Neural cell (in vitro differentiated cells): ENCODE measurements around the gene HSF5. TPM values are rescaled to one million over a fixed set of nuclear protein-coding genes. Genes with fewer than 3 reads are reported as not detected.

ENCODE experiments used
- H2AFZ ChIP-seq: fragments of 200-600, 300-800 bp; sonication (generic), shearing (Covaris generic); 2 replicates; pipeline ENCODE4 v1.6.0; 2014; ENCODE audit warnings: low read depth, mild to moderate bottlenecking, antibody characterized with exemption, low read length, moderate library complexity
- H3F3A ChIP-seq: fragments of 200-600 bp; shearing (Covaris generic); 2 replicates; pipeline ENCODE4 v1.6.1; 2016; ENCODE audit warnings: mild to moderate bottlenecking, moderate library complexity, mixed read lengths, antibody characterized with exemption, low read length; ENCODE audit not compliant: insufficient read depth, poor library complexity, severe bottlenecking
- H3K27ac ChIP-seq: fragments of 200-600, 300-800 bp; sonication (generic), shearing (Covaris generic); 2 replicates; pipeline ENCODE4 v1.5.1; 2014; ENCODE audit warnings: mild to moderate bottlenecking, low read length, moderate library complexity
- H3K27me3 ChIP-seq: fragments of 300-800, 200-600 bp; sonication (generic), shearing (Covaris generic); 2 replicates; pipeline ENCODE4 v1.6.0; 2014; ENCODE audit warnings: mild to moderate bottlenecking, low read depth, low read length, moderate library complexity; ENCODE audit not compliant: insufficient read depth
- H3K36me3 ChIP-seq: fragments of 300-800, 200-600 bp; sonication (generic), shearing (Covaris generic); 2 replicates; pipeline ENCODE4 v1.5.1; 2014; ENCODE audit warnings: mild to moderate bottlenecking, antibody characterized with exemption, low read length, moderate library complexity; ENCODE audit not compliant: insufficient read depth
- H3K4me2 ChIP-seq: fragments of 300-800, 200-600 bp; sonication (generic), shearing (Covaris generic); 2 replicates; pipeline ENCODE4 v1.6.0; 2014; ENCODE audit warnings: mild to moderate bottlenecking, low read length
- H3K4me3 ChIP-seq: fragments of 300-800, 200-600 bp; sonication (generic), shearing (Covaris generic); 2 replicates; pipeline ENCODE4 v1.5.1; 2014; ENCODE audit warnings: mild to moderate bottlenecking, low read length, moderate library complexity
- H3K79me2 ChIP-seq: fragments of 200-600 bp; shearing (Covaris generic); replicated peaks from 2 replicates; pipeline ENCODE4 v1.6.0; 2014; ENCODE audit warnings: mild to moderate bottlenecking, low read length, moderate library complexity; ENCODE audit not compliant: insufficient read depth
- H3K9ac ChIP-seq: fragments of 300-800, 200-600 bp; sonication (generic), shearing (Covaris generic); 2 replicates; pipeline ENCODE4 v1.6.1; 2016; ENCODE audit warnings: mild to moderate bottlenecking, low read length, mixed read lengths
- H3K9me2 ChIP-seq: fragments of 200-600 bp; shearing (Covaris generic); 2 replicates; pipeline ENCODE4 v1.6.1; 2016; ENCODE audit warnings: mild to moderate bottlenecking, low read length, mixed read lengths; ENCODE audit not compliant: insufficient read depth
- H3K9me3 ChIP-seq: fragments of 200-600, 300-800 bp; sonication (generic), shearing (Covaris generic); 2 replicates; pipeline ENCODE4 v1.6.1; 2016; ENCODE audit warnings: mild to moderate bottlenecking, mixed run types, low read length, moderate library complexity, mixed read lengths
- H4K20me1 ChIP-seq: fragments of 200-600 bp; shearing (Covaris generic); 2 replicates; pipeline ENCODE4 v1.6.1; 2016; ENCODE audit warnings: mild to moderate bottlenecking, mixed run types; ENCODE audit not compliant: insufficient read depth
- CTCF ChIP-seq: fragments of 450-650 bp; IDR thresholded peaks from 2 replicates; pipeline ENCODE4 v1.5.1; 2014; ENCODE audit warnings: antibody characterized with exemption, mild to moderate bottlenecking, moderate library complexity; ENCODE audit not compliant: poor library complexity, severe bottlenecking
- EP300 ChIP-seq: fragments of 450-650 bp; conservative IDR thresholded peaks from 2 replicates; pipeline ENCODE4 v1.6.1; 2014; ENCODE audit warnings: antibody characterized with exemption, mild to moderate bottlenecking, moderate library complexity; ENCODE audit not compliant: poor library complexity, severe bottlenecking
- POLR2AphosphoS5 ChIP-seq: IDR thresholded peaks from 2 replicates; pipeline ENCODE4 v1.6.1; 2012
- REST ChIP-seq: IDR thresholded peaks from 2 replicates; pipeline ENCODE4 v1.6.1; 2012; ENCODE audit warnings: borderline replicate concordance
- SMC3 ChIP-seq: fragments of 450-650 bp; conservative IDR thresholded peaks from 2 replicates; pipeline ENCODE4 v1.6.1; 2014; ENCODE audit warnings: antibody characterized with exemption, mild to moderate bottlenecking, moderate library complexity; ENCODE audit not compliant: poor library complexity
- TAF1 ChIP-seq: IDR thresholded peaks from 2 replicates; pipeline ENCODE4 v1.6.1; 2012; ENCODE audit warnings: low read depth
- polyA plus RNA-seq: library from polyadenylated mRNA; depleted of rRNA; stranded (reverse); fragments of >200 nt; gene quantifications from 2 replicates; pipeline ENCODE4 v1.2.3, GENCODE V29; 2014

Gene HSF5
- polyA plus RNA-seq, 1 donor from 2014 or later, result 0.21 TPM

- Histone ChIP-seq H3K79me2 (no peaks in the 10 kb centered on the region), H3K4me3 (no peak overlapping the region), H3F3A (no peaks in the 10 kb centered on the region), H3K9ac (no peak overlapping the region), H3K4me2 (no peak overlapping the region), H3K27ac (no peak overlapping the region), H4K20me1 (no peaks in the 10 kb centered on the region), H2AFZ (no peak overlapping the region), H3K9me3 (no peaks in the 10 kb centered on the region), H3K36me3 (no peaks in the 10 kb centered on the region), H3K9me2 (no peaks in the 10 kb centered on the region), H3K27me3 (peaks cover 16% of the 10 kb centered on the region)
- TF ChIP-seq REST (no peak), EP300 (no peak), POLR2AphosphoS5 (no peak), TAF1 (no peak)
Observed at GRCh38 chr17:58529275-58529674, 41.1 kb upstream of the HSF5 start.

GRCh38 chr17:58528443-58528842 lies 40.2 kb upstream of the HSF5 start:
- Histone ChIP-seq H3K79me2 (no peaks in the 10 kb centered on the region), H2AFZ (no peak overlapping the region), H3K27ac (no peak overlapping the region), H3K36me3 (no peaks in the 10 kb centered on the region), H3K9me3 (no peaks in the 10 kb centered on the region), H3K9ac (no peak overlapping the region), H3F3A (no peaks in the 10 kb centered on the region), H3K9me2 (no peaks in the 10 kb centered on the region), H4K20me1 (no peaks in the 10 kb centered on the region), H3K27me3 (peaks cover 16% of the 10 kb centered on the region), H3K4me2 (no peak overlapping the region), H3K4me3 (no peak overlapping the region)
- TF ChIP-seq SMC3, result no peak
- no peak for TF ChIP-seq CTCF
- no peak for TF ChIP-seq REST
